Natural killer cell (primary cell): ENCODE measurements around the gene GRB2. TPM values are rescaled to one million over a fixed set of nuclear protein-coding genes. Genes with fewer than 3 reads are reported as not detected.
A peak's percentile ranks its signal among the peaks of the same experiment; 100 is the strongest.
"Not testable (repeated sequence)": the region's sequence is repeated elsewhere in the genome, so short reads cannot be mapped to it uniquely, and the experiment has no call there.

ENCODE experiments used
- ATAC-seq, 3 donors: fragments of 150-1000 bp in 2 of 3; fragments of 200-7000 bp in 1 of 3; cut with Tn5 transposase; 1 replicate in 1 of 3; 2 replicates in 2 of 3; pipeline ENCODE4 v1.10.0; 2021; ENCODE audit warnings: mild to moderate bottlenecking in 2 of 3, moderate library complexity in 2 of 3
- DNase-seq, 2 donors: peaks; one replicate each; pipeline versions ENCODE4 v3.0.0 to v3.0.0-alpha.2; 2013 to 2021; ENCODE audit warnings: mixed read lengths in 1 of 2
- H3K27ac ChIP-seq: one replicate; pipeline ENCODE4 v1.5.1; 2013; ENCODE audit warnings: mild to moderate bottlenecking, low read length
- H3K27me3 ChIP-seq: one replicate; pipeline ENCODE4 v1.6.1; 2013; ENCODE audit warnings: low read length; ENCODE audit not compliant: control insufficient read depth, insufficient read depth
- H3K36me3 ChIP-seq: one replicate; pipeline ENCODE4 v1.6.1; 2013; ENCODE audit warnings: low read length; ENCODE audit not compliant: control insufficient read depth, insufficient read depth
- H3K4me1 ChIP-seq: one replicate; pipeline ENCODE4 v1.6.1; 2013; ENCODE audit warnings: low read length; ENCODE audit not compliant: control insufficient read depth, insufficient read depth
- H3K4me3 ChIP-seq: one replicate; pipeline ENCODE4 v1.5.1; 2013; ENCODE audit warnings: low read length
- H3K9me3 ChIP-seq: one replicate; pipeline ENCODE4 v1.6.1; 2013; ENCODE audit warnings: low read length; ENCODE audit not compliant: control insufficient read depth, insufficient read depth
- H3K27ac Mint-ChIP-seq, 2 donors: one replicate each; pipeline ENCODE4 v1.8.0; 2022; ENCODE audit warnings: mild to moderate bottlenecking in 2 of 2, mixed read lengths in 2 of 2, moderate library complexity in 1 of 2
- H3K27me3 Mint-ChIP-seq, 2 donors: one replicate each; pipeline ENCODE4 v1.8.0; 2022; ENCODE audit warnings: low read depth in 2 of 2, mixed read lengths in 2 of 2
- H3K36me3 Mint-ChIP-seq: one replicate; pipeline ENCODE4 v1.8.0; 2022; ENCODE audit warnings: mixed read lengths
- H3K4me1 Mint-ChIP-seq, 2 donors: one replicate each; pipeline ENCODE4 v1.8.0; 2022; ENCODE audit warnings: mixed read lengths in 2 of 2
- H3K4me3 Mint-ChIP-seq: one replicate; pipeline ENCODE4 v1.8.0; 2022; ENCODE audit warnings: mild to moderate bottlenecking, moderate library complexity, mixed read lengths
- H3K9me3 Mint-ChIP-seq, 2 donors: one replicate each; pipeline ENCODE4 v1.8.0; 2022; ENCODE audit warnings: mixed read lengths in 2 of 2
- CTCF ChIP-seq: fragments of 200-600 bp; IDR thresholded peaks from one replicate; pipeline ENCODE4 v1.8.0; 2022; ENCODE audit warnings: antibody characterized with exemption
- WGBS: methylation state at CpG from one replicate; pipeline ENCODE4 v1.1.7; 2013; ENCODE audit warnings: missing lambda C conversion rate; ENCODE audit not compliant: insufficient coverage; 5-methylcytosine and 5-hydroxymethylcytosine counted together
- intact Hi-C: fragments of 100-400 bp; cut with micrococcal nuclease; formaldehyde crosslinking; loops from one replicate; pipeline ENCODE4 v1.14.2; 2022
- total RNA-seq, 4 donors: library from RNA; stranded (reverse); fragments of 120-200 nt in 1 of 4; gene quantifications; one replicate each; pipeline versions ENCODE4 v1.2.3 to v1.2.4, GENCODE V29; 2013 to 2022

Gene GRB2
- total RNA-seq, 3 donors from 2014 or later (not counting 1 experiment from before 2014, with no cell fraction given): 115 to 142 (median 116) TPM

- H3K27me3 Mint-ChIP-seq: no peaks in the 10 kb centered on the region
- no peak for TF ChIP-seq CTCF
- Histone ChIP-seq H3K36me3 (peaks cover 3% of the 10 kb centered on the region), H3K9me3 (no peaks in the 10 kb centered on the region), H3K27ac (no peak overlapping the region), H3K4me3 (no peak overlapping the region), H3K27me3 (no peaks in the 10 kb centered on the region), H3K4me1 (peaks cover 58% of the 10 kb centered on the region)
- no peak for ATAC-seq
- H3K4me3 Mint-ChIP-seq: no peak overlapping the region
- no peaks in the 10 kb centered on the region for H3K9me3 Mint-ChIP-seq
- intact Hi-C loops: no loop called here
- WGBS: 96% methylated on average over 8 of the region's 8 CpGs
- peaks cover 66 to 86% of the 10 kb centered on the region in 2 donors for H3K4me1 Mint-ChIP-seq
- H3K27ac Mint-ChIP-seq: peak overlapping the region in 1 of 2 donors; percentile 72
- H3K36me3 Mint-ChIP-seq: no peaks in the 10 kb centered on the region
- no peak for DNase-seq
Observed at GRCh38 chr17:75348386-75349012, 57.0 kb downstream of the GRB2 start.

GRCh38 chr17:75346906-75347305, 58.6 kb downstream of the GRB2 start:
- H3K4me3 ChIP-seq: peak overlapping the region; percentile 34
- H3K36me3 ChIP-seq: peaks cover 2% of the 10 kb centered on the region

GRCh38 chr17:75346368-75346767, 59.1 kb downstream of the GRB2 start:
- not testable (repeated sequence) for ATAC-seq, H3K9me3 ChIP-seq, H3K9me3 Mint-ChIP-seq, H3K36me3 ChIP-seq, H3K27me3 ChIP-seq, H3K27me3 Mint-ChIP-seq, H3K36me3 Mint-ChIP-seq, DNase-seq
- intact Hi-C loops: loop anchor here (2.0 kb wide), 1 partner anchor 16 kb away; no protein-coding TSS in a partner anchor
- Histone ChIP-seq H3K4me3 (peak overlapping the region; percentile 34), H3K4me1 (peaks cover 67% of the 10 kb centered on the region), H3K27ac (peak overlapping the region; percentile 55)
- Mint-ChIP-seq H3K4me1 (peaks cover 82 to 92% of the 10 kb centered on the region in 2 donors), H3K27ac (peak overlapping the region in 1 of 2 donors; percentile 91), H3K4me3 (peak overlapping the region; percentile 74)
- 61% methylated on average over 9 of the region's 9 CpGs for WGBS

More at GRCh38 chr17:75346906-75347305, 58.6 kb downstream of the GRB2 start:
- peak overlapping the region; percentile 74 for H3K4me3 Mint-ChIP-seq
- H3K27ac ChIP-seq: peak overlapping the region; percentile 55
- H3K9me3 ChIP-seq: no peaks in the 10 kb centered on the region
- TF ChIP-seq CTCF: no peak
- 17% methylated on average over 6 of the region's 6 CpGs for WGBS
- H3K36me3 Mint-ChIP-seq: no peaks in the 10 kb centered on the region
- peak overlapping the region; percentile 67 to 72 for H3K27ac Mint-ChIP-seq
- no peaks in the 10 kb centered on the region for H3K9me3 Mint-ChIP-seq
- H3K27me3 ChIP-seq: no peaks in the 10 kb centered on the region
- H3K4me1 Mint-ChIP-seq: peaks cover 79 to 90% of the 10 kb centered on the region in 2 donors
- no peaks in the 10 kb centered on the region for H3K27me3 Mint-ChIP-seq
- no peak for DNase-seq
- peaks cover 64% of the 10 kb centered on the region for H3K4me1 ChIP-seq
- intact Hi-C loops: loop anchor here (2.0 kb wide), 1 partner anchor 16 kb away; no protein-coding TSS in a partner anchor
- ATAC-seq: no peak

GRCh38 chr17:75345514-75346167, 59.8 kb downstream of the GRB2 start:
- H3K36me3 Mint-ChIP-seq: no peaks in the 10 kb centered on the region
- no peaks in the 10 kb centered on the region for H3K27me3 Mint-ChIP-seq
- H3K4me3 Mint-ChIP-seq: peak overlapping the region; percentile 83
- no peaks in the 10 kb centered on the region for H3K9me3 ChIP-seq
- peaks cover 77 to 88% of the 10 kb centered on the region in 2 donors for H3K4me1 Mint-ChIP-seq
- H3K9me3 Mint-ChIP-seq: no peaks in the 10 kb centered on the region
- DNase-seq (peak in 1 of 2 donors; percentile 75), ATAC-seq (peak; percentile 30 to 50 (median 41))
- intact Hi-C loops: loop anchor here (2.0 kb wide), 1 partner anchor 17 kb away; no protein-coding TSS in a partner anchor
- peak overlapping the region; percentile 78 to 91 for H3K27ac Mint-ChIP-seq
- peaks cover 73% of the 10 kb centered on the region for H3K4me1 ChIP-seq
- no peaks in the 10 kb centered on the region for H3K36me3 ChIP-seq
- peak overlapping the region; percentile 5 for H3K4me3 ChIP-seq
- WGBS: 5% methylated on average over 6 of the region's 8 CpGs
- no peak for TF ChIP-seq CTCF
- no peaks in the 10 kb centered on the region for H3K27me3 ChIP-seq
- peak overlapping the region; percentile 84 for H3K27ac ChIP-seq
